ENCODE results near the gene LLGL2.

GRCh38 chr17:75623386-75623785 lies 97.9 kb downstream of the LLGL2 start:
- TF ChIP-seq SUZ12 (IDR thresholded peaks at IDR 0.05): no peak
- TF ChIP-seq PKNOX1 (IDR thresholded peaks at IDR 0.05): no peak
- TF ChIP-seq L3MBTL2 (conservative IDR thresholded peaks at IDR 0.05): no peak
- no peak for TF ChIP-seq NFRKB (IDR thresholded peaks at IDR 0.05)
- TF ChIP-seq ELF4 (IDR thresholded peaks at IDR 0.05): no peak
- no peak for TF ChIP-seq FOXM1 (IDR thresholded peaks at IDR 0.05; ENCODE audit: borderline replicate concordance)
- no peak for TF ChIP-seq FOXK2 (IDR thresholded peaks at IDR 0.05)
- TF ChIP-seq SP1 (IDR thresholded peaks at IDR 0.05): no peak
- TF ChIP-seq BHLHE40 (IDR thresholded peaks at IDR 0.05; ENCODE audit: borderline replicate concordance): no peak

Measured in HEK293T (cell line).